Activated CD8-positive, alpha-beta memory T cell treated with anti-CD3 and anti-CD28 coated beads, Interleukin-2, amount 50 U/mL, for 24 hours (primary cell): Measurements from ENCODE around the gene LSM5.

Experiments
- DNase-seq: peaks from one replicate; pipeline ENCODE4 v3.0.0-alpha.2; 2020; ENCODE audit errors: extremely low read depth

LSM5 gene

DNA sequence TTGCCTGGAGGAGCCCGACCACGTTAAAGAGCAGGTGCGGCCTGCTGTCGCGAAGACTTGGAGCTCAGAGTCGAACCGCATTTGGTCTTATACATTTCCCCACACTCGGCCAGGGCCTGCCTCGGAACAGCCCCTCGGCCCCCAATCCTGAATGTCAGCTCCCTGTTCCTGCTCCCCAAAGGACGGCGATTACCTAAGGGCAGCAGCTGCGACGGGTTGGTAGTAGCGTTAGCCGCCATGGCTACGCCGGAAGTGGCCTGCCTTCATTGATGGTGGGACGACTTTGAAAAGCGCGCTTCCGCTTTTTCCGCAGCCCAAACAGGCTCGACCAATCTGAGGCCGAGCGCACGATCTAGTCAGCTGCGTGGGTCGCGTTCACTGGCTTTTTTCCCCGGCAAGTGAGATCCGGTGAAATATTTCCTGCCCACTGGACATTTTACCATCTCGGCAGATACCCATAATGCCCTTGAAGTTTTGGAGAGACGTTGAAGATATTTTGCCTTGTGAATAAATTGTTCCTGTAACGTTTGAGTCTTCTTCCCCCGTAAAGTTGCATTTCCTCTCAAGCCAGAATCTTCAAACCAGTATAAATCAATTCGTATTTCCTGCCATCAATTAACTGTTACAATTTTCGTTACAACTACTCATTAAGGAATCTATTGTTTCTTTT, at the start of gene LSM5:
Gene LSM5, minus strand, starts transcription at position 254 of the 670 bp plus-strand sequence. Its CDS starts 15 bp downstream, at position 239.
- DNase-seq: peak; percentile 75

DNA sequence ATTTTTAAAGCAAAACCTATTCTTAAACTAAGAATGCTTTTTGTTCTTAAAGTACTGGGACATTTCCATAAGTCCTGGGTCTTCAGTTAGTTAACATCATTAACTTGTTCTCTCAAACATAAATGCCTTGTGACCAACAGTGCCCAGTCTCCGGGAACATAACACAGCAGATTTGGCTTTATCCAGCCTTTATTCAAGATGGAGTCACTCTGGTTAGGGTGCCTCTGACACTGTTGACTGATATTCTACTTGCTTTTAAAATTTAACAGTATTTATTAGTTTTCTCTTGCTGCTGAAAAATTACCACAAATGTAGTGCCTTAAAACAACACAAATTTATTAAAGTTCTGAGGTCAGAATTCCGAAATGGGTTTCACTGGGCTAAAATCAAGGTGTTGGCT, 49.2 kb upstream of the LSM5 start:
- no peak for DNase-seq

DNA sequence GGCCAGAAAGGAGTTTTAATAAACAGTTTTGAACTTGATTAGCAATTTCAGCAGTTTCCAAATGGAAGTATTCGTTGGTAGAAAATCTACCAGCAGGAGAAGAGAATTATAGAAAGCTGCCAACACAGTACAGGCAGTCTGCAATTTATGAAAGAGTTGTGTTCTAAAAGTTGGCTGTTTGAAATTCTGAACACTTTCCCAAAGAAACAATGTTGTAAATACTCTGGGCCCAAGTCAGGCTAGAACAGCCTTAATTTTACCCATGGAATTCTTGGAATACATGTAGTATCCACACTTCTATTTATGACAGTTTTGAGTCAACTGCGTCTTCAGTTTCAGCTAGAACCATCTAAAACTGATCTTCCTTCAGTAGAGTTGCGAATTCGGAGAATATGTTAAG, 47.6 kb upstream of the LSM5 start:
- DNase-seq: no peak

DNA sequence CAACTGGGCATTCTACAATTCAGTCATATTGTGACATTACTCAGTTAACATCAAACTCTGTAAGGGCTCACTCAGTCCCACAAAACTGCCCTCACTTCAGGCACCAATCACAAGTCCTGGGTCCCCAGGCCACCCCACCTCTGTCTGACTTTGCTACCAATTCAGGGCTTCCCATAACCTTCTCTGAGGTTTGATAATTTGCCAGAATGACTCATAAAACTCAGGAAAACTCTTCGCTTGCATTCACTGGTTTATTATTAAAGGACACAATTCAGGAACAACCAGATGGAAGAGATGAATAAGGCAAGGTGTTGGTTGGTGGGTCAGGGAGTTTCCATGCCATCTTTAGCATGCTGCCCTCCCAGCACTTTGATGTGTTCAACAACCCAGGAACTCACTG, 46.4 kb upstream of the LSM5 start:
- DNase-seq: no peak

DNA sequence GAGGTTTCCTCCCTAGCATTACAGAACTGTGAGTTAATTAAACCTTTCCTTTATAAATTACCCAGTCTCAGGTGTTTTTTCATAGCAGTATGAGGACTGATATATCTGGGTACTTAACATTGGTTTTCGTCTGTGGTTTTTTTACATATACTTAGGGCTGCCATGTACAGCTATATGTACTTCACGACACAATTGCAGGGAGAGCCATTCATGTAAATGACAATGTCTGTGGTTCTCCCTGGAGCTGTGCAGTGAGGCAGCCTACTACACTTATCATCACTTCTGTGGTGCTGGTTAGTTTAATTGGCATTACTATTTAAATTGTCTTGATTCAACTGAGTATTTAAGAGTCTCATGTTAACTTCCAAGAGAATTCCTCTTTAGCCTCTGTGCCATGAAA, 45.8 kb upstream of the LSM5 start:
- DNase-seq: no peak

DNA sequence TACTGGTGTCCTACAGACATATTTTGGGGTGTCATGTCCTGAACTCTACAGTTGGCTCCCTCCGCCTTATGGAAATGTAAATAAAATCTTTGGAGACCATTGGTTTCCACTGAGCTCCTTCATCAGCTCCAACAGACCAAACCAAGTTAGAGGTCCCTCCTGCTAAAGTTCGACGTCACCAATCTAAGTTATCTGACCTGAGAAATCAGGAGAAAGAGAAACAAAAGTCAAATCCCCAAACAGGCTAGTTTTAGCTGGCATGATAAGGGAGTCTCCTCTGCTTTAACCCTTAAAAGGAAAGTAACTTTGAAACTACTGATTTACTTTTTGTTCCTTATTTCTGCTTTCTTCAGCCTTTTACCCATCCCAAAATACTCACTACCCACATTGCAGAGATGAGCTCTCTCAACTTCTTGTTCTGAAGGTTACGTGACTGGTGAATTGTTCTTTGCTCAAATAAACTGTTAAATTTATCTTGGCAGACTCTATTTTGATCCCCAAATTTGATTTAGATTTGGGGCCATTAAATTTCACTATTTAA, 45.1 kb upstream of the LSM5 start:
- DNase-seq: no peak

DNA sequence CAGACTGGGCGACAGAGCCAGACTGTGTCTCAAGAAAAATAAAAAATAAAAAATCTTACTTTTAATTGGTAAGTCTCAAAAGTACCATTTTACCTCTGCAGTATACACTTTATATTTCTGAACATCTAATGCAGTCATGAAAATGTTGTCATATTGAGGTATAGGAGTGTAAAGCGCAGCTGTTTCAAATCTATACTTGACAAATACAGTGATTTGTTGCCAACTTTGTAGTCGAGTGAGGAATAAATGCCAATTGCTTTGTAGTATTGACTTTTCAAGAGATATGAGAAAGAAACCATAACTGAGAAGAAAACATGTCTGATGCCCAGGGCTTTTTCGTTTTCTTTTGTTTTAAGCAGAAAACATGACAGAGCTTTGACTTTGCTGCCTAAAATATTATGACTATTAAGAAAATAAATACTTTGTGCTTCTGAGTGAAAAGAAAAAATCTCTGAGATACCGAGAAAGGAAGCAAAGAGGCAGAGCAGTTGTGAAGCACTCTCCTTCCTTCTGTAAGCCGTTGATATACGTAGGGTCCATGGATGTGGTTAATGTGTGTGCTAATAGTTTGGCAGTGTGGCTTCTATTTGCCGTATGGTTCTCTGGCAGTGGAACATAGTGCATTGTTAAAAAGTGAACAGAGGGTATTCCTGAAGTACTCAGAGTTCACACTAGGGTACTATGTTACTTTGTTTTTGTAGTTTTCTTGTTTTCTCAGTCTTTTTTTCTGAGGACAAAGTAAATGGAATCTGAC, 43.3 kb upstream of the LSM5 start:
- no peak for DNase-seq

DNA sequence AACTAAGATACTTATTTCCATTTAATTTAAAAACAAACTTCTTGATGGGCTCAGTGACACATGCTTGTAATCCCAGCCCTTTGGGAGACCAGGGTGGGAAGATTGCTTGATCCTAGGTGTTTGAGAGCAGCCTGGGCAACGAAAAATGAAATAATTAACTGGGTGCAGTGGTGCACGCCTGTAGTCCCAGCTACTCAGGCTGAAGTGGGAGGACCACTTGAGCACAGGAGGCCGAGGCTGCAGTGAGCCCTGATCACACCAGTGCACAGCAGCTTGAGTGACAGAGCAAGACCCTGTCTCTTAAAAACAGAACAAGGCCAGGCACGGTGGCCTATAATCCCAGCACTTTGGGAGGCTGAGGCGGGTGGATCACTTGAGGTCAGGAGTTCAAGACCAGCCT, 42.5 kb upstream of the LSM5 start:
- DNase-seq: no peak

DNA sequence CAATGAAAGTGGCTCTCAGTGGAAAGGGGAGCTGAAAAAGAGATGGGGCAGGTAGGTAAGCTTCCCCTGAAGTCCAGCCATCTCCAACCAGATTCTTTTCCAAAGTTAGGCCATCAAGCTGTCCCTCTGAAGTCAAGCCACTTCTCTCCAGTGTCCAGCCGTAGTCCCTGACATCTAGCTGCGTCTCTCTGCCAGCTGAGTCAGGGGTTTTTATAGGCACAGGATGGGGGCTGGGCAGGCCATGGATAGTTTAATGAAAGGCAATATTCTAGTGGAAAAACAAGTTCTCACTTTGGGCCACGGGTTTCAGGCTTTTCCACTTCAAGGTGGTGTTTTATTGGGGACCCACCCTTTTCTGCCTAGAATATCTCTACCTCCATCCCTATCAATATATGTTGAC, 41.9 kb upstream of the LSM5 start:
- DNase-seq: no peak

DNA sequence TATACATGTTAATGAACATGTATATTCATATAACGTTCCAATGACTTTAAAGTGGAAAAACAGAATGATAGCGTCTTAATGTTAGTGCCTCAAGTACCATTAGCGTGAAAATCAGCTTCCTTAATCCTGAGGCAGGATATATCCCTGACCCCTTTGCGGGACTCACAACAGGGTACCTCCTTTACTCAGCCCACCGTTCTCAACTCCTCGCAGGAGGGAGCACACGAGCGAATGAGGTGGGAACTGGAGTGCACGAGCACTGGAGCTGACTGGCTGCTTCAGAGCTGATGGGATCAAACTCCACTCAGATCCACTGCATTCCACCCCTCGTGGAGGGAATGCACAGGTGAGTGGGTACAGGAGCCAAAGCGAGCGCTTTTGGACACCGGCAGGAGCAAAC, 41.2 kb upstream of the LSM5 start:
- no peak for DNase-seq

DNA sequence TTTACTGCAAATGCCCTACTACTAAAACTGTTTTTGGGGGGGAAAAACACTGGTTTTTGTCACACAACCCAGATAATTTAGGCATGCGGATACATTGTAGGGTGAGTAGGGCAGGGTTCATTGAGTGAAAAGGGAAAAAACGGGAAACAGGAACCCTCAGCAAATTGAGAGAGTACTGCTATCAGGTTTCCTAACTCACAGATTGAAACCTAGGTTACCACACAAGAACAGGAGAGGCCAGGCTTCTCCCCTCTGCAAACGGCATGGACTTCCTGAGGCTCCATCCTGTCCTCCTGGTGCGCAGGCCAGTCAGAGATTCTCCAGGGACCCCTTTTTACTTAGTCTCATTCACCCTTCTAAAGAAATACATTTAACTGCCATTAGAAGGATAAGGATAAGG, 35.7 kb upstream of the LSM5 start:
- no peak for DNase-seq

DNA sequence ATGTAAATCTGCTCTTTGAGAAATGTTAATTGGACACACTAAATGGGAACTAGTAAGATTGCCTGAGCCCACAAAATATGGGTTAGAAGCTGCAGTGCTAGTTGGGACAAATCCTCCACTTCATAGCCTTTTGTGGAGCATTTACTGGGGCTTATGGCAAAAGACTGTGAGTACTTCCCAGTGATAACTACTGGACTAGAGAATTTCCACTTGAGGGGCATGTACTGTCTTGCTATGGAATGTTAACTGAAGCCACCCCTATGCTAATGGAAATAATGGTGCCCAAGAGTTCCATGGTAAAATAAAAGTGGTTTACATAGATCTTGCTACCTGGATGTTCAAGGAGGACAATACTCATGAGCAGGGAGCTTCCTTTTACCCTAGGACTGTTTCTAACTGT, 34.5 kb upstream of the LSM5 start:
- no peak for DNase-seq

DNA sequence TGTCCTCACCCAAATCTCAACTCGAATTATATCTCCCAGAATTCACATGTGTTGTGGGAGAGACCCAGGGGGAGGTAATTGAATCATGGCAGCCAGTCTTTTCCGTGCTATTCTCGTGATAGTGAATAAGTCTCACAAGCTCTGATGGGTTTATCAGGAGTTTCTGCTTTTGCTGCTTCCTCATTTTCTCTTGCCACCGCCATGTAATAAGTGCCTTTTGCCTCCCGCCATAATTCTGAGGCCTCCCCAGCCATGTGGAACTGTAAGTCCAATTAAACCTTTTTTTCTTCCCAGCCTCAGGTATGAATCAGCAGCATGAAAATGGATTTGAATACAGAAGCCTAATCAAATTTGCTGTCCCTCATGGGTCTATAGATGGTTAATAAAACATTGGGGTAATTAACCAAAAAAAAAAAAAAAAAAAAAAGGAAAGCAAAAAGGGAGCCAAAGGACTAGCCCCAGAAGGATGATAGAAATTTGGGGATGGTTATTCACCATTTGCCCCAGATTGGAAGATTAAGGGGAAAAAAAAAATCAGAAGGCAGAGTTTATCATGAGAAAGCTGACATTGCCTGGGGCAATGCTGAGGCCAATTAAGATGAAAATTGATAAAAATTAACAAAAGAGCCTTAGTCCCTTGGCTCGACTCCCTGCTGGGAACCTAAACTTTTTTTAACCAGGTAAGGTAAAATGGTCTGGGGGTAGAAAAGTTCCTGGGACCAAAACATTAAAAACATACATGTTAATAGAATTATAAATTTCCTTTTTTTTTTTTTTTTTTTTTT, 32.8 kb upstream of the LSM5 start:
- DNase-seq: no peak

DNA sequence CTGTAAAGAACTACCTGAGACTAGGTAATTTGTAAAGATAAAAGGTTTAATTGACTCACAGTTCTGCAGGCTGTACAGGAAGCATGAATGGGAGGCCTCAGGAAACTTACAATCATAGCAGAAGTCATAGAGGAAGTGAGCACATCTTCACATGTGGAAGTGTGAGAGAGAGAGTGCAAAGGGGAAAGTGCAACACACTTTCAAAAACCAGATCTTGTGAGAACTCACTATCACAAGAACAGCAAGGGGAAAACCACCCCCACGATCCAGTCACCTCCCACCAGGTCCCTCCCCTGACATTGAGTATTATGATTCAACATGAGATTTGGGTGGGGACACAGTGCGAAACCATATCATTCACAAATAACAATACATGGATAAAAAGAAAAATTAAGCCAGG, 29.6 kb upstream of the LSM5 start:
- DNase-seq: no peak

DNA sequence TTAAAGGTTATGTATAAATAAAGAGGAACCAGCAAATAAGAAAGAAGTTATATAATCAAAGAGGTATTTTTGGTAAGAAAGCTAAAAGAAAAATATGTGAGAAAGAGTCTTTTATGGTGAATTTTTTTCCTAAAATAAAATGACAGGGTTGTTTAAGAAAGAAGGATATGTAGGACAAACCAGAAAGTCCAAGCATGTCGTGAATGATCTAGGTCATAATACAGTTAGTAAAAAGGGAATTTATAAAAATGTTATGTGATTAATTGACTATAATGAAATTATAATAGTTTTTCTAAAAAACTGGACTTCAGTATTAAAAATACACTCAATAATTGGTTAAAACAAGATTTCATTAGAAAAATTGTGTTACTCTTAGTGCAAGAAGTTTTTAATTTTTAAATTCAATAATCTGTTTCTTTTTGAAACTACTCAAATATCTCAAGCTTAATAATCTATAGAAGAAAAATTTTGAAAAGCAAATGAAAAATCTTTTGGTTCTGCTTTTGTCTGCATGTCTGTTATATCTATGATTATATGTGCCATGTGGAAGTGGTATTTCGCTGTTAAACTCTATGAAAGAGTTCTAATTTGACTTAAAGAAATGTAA, 28.5 kb upstream of the LSM5 start:
- DNase-seq: no peak

DNA sequence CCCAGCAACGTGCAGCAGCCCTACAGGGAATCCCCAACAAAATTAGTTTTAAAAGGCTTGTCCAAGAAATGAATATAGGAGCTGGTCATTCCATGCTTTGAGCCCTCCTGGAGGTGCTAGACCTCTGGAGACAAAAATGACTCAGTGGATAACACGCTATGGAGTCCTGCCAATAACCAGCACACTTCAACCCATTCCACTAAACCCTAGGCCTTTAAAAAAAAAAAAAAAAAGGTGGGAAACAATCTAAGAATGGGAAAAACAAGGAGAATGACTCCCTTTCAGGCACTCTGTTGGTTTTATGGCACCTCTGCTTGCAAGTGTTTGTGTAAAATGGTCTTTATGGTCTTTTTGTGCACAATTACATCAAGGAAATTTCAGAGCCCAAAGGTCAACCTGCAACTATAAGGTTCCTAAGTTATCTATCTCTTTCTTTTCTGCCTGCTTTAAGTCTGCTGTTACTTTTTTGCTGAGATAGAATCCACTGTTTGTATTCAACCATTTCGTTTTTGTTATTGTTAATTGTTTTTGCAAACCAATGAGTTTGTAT, 26.4 kb upstream of the LSM5 start:
- no peak for DNase-seq

DNA sequence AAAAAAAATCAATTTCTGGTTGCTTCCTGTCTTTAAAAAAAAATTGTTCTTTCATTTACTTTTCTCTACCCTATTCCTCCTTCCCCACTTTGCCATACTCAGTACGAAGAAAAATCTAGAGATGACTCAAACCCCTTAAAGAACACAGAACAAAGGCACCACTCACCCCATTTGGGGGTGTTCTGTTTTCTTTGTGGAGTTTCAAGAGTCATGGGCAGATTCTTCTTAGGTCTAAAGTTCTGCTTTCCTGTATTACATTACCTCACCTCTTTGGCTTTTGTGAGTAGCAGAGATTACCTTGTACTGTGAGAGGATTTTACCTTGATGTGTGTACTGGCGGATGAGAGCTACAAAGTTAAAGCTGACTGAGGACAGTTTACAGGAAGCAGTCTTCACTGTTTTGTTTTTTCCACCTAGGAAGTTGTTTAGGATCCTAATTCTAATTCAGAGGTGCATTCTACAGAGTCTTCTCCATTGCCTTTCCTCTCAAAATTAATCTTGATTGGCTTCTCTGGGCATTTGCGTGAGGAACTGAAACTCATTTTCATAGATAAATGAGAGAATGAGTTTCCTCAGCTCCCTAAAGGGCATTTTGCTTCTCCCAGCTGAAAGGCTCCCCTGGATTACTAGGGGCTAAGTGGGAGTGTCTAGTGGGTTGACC, 25.8 kb upstream of the LSM5 start:
- no peak for DNase-seq

DNA sequence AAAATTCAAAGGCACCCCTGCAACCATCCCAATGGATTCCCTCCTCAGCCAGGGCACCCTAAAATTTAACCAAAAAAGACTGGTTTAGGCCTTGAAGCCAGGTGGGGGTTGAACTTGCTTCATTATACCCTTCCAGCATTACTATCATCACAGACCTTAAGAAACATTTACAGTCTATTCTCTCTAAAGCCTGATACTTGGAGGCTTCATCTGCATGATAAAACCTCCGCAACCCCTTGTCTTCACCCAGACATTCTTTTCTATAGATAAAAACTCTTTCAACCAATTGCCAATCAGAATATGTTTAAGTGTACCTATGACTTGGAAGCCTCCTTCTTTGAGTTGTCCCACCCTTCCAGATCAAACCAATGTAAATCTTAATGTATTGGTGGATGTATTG, 23.0 kb upstream of the LSM5 start:
- DNase-seq: no peak

DNA sequence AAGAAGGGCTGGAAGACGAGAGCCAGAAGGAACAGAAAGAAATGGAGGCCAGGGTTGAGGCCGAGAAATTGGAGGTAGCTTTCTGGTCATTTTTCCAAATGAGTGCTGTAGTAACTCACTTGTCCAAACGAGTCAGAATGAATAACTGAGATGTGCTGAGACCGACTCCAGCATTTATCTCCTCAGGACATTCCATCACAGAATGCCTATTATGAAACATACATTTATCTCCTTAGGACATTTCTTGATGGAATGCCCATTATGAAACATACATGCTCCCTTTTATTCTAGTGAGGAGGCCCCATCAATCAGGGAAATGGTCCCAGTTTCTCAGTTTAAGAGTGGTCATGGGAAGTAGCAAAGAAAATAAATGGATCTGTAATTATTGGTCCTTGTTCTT, 21.6 kb upstream of the LSM5 start:
- no peak for DNase-seq

DNA sequence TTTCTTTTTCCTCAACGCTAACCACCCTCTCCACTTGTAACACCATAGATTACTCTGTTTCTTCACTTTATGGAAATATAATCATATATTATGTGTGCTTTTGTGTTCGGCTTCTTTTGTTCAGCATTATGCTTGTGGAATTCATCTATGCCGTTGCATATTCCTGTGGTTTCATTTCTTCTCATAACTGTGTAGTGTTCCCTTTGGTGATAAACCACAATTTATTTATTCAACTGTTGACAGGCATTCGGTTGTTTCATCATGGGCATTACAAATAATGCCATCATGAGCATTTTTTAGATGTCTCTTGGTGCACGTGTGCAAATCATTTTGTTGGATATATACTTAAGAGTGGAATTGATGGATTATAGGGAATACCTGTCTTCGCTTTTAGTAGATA, 17.2 kb upstream of the LSM5 start:
- DNase-seq: no peak
